Renal pelvis (tissue), 4 donors: ENCODE measurements around the gene BRMS1. TPM values are rescaled to one million over a fixed set of nuclear protein-coding genes. Genes with fewer than 3 reads are reported as not detected.

Source experiments
- DNase-seq: peaks from one replicate; pipeline ENCODE4 v3.0.0-alpha.2; 2013
- polyA plus RNA-seq, 3 donors: library from polyadenylated mRNA; unstranded; fragments of 120-200 nt; gene quantifications; one replicate each; pipeline ENCODE4 v1.2.1, GENCODE V29; 2013; ENCODE audit not compliant: insufficient read length in 3 of 3

BRMS1 gene
- polyA plus RNA-seq, 3 donors, result 36.3 to 39.3 (median 38.6) TPM

GRCh38 chr11:66339162-66339675 lies 5.7 kb downstream of the BRMS1 start:
- DNase-seq, result no peak

GRCh38 chr11:66338276-66339161 lies 6.4 kb downstream of the BRMS1 start:
- DNase-seq, result no peak

- DNase-seq, result no peak
These were observed 7.6 kb downstream of the BRMS1 start for GRCh38 chr11:66337103-66337899.

- peak; percentile 45 for DNase-seq
These were observed 8.4 kb downstream of the BRMS1 start, which contains the start of gene RIN1 for GRCh38 chr11:66336234-66337102. Gene RIN1 (minus strand): TSS chr11:66336434. CDS start chr11:66336402, 32 bp downstream.

- DNase-seq, result no peak
These were observed 9.2 kb downstream of the BRMS1 start for GRCh38 chr11:66335531-66336233.

- no peak for DNase-seq
These were observed 10.1 kb downstream of the BRMS1 start for GRCh38 chr11:66334605-66335442.

GRCh38 chr11:66333896-66334604 lies 10.9 kb downstream of the BRMS1 start:
- no peak for DNase-seq

GRCh38 chr11:66333220-66333877 lies 11.6 kb downstream of the BRMS1 start:
- DNase-seq, result no peak

- DNase-seq, result no peak
These were observed 12.3 kb downstream of the BRMS1 start for GRCh38 chr11:66332371-66333219.

GRCh38 chr11:66331542-66332370 lies 13.1 kb downstream of the BRMS1 start:
- DNase-seq, result no peak

- no peak for DNase-seq
These were observed 14.0 kb downstream of the BRMS1 start for GRCh38 chr11:66330931-66331330.

- DNase-seq, result no peak
These were observed 15.7 kb downstream of the BRMS1 start for GRCh38 chr11:66329165-66329673.

- DNase-seq, result peak; percentile 71
These were observed 16.4 kb downstream of the BRMS1 start for GRCh38 chr11:66328302-66329144.

- DNase-seq, result no peak
These were observed 16.9 kb downstream of the BRMS1 start for GRCh38 chr11:66328031-66328301.

- DNase-seq, result no peak
These were observed 17.5 kb downstream of the BRMS1 start for GRCh38 chr11:66327171-66328030.
